ENCODE data around the gene UFSP1.
"Not testable (repeated sequence)": the region's sequence is repeated elsewhere in the genome, so short reads cannot be mapped to it uniquely, and the experiment has no call there.

- TF ChIP-seq POLR2A (IDR thresholded peaks at IDR 0.05; ENCODE audit: low read depth, low read length); POLR2AphosphoS5 (IDR thresholded peaks at IDR 0.05; ENCODE audit: low read depth, low read length); TAF1 (IDR thresholded peaks at IDR 0.05; ENCODE audit: borderline replicate concordance, low read depth, low read length): not testable (repeated sequence)
These were observed 30.4 kb upstream of the UFSP1 start for GRCh38 chr7:100919779-100920437.

Data from GM12892 (cell line).